Choroid plexus epithelial cell (primary cell): ENCODE results near the gene ABHD1.

Experiments
- DNase-seq: peaks from one replicate; pipeline ENCODE4 v3.0.0-alpha.2; 2010; ENCODE audit warnings: low read depth
- H3K4me3 ChIP-seq: 2 replicates; pipeline ENCODE4 v1.5.1; 2011; ENCODE audit warnings: low read depth, mild to moderate bottlenecking, control low read depth, low read length, moderate library complexity
- CTCF ChIP-seq: conservative IDR thresholded peaks from 2 replicates; pipeline ENCODE4 v1.5.1; 2011; ENCODE audit warnings: low read depth, mild to moderate bottlenecking, control low read depth, inconsistent platforms, low read length, moderate library complexity

The ABHD1 gene

GRCh38 chr2:27128668-27129571 is 5.3 kb downstream of the ABHD1 start:
- TF ChIP-seq CTCF: no peak
- no peak overlapping the region for H3K4me3 ChIP-seq
- no peak for DNase-seq

- TF ChIP-seq CTCF: no peak
- no peak for DNase-seq
- no peak overlapping the region for H3K4me3 ChIP-seq
These were observed 6.8 kb downstream of the ABHD1 start for GRCh38 chr2:27130396-27130795.

DNA sequence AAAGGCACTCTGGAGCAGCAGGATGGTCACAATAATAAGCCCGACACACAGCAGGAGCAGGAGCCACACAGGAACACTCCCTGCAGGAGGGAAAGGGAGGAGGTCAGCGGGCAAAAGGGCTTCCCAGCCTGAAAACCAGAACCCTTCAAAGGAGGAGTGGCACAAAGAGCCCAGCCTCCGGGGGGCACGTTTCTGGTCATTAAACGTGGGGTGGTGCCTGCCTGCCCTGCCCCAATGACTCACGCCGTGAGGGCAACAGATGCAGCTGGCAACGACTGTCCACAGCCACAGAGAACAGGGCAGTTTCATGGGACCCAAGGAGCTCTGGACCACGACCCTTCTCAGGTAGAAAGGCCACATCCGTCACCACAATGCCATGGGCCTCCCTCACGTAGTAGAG is 7.8 kb downstream of the ABHD1 start:
- TF ChIP-seq CTCF: no peak
- DNase-seq: no peak
- no peak overlapping the region for H3K4me3 ChIP-seq

- H3K4me3 ChIP-seq: peak overlapping the region; percentile 96
- no peak for DNase-seq
- no peak for TF ChIP-seq CTCF
These were observed 9.7 kb downstream of the ABHD1 start for GRCh38 chr2:27133195-27133875.

DNA sequence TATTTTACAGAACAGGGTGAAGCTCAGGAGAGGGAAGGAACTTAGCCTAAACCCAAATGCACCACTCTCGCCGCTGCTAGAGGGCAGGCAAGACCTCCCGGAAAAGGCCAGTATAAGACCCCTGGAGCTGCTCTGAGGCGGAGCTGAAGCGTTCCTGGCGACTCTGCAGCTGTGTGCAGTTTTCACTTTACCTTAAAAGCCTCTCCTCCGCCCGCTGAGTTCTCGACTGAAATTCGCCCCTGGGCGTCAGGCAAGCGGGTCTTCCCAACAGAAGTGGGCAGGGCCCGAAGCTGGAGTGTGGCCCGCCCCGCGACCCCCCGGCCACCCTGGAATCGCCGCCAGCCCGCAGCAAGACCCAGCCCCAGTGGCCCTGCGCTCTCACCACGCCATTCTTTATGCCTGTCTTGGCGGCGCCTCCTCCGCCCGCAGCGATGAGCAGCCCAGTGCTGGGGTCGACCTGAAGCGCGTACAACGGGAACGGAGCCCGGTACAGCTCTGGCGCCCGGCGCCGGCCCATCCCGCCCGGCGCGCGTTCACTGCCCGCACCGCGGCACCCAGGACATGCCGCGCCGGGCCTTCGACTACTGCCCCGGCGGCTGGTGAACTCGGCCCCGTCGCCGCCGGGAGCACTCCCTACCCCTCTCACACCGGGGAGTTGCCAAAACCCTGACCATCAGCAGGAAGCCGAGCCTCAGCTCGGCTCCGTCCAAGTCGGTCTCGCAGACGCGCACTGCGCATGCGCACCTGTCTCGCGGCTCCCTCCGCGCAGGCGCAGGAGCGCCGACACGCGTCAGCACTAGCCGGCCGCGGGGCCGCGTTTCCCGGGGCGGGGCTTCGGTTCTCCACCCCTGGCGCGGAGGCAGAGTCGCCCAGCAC is 10.5 kb downstream of the ABHD1 start, which contains the start of gene PREB:
TSS of gene PREB (minus strand) at position 732 of the 876 bp plus-strand sequence. CDS start at position 517, 215 bp downstream.
- peak within 1 kb of the TSS; percentile 96 for H3K4me3 ChIP-seq
- peak; percentile 66 for TF ChIP-seq CTCF
- DNase-seq: peak; percentile 96

GRCh38 chr2:27134781-27135477 is 11.3 kb downstream of the ABHD1 start:
- no peak for DNase-seq
- no peak for TF ChIP-seq CTCF
- peak overlapping the region; percentile 22 for H3K4me3 ChIP-seq
